ENCODE measurements around the gene GJB3.

GRCh38 chr1:34796990-34797389, 16.0 kb downstream of the GJB3 start:
- TF ChIP-seq ZNF274 (IDR thresholded peaks at IDR 0.05; ENCODE audit: low read depth, low read length) (no peak), SIN3A (IDR thresholded peaks at IDR 0.05; ENCODE audit: low read depth) (no peak), SRF (IDR thresholded peaks at IDR 0.05; ENCODE audit: low read depth) (no peak), POLR2AphosphoS5 (IDR thresholded peaks at IDR 0.05; ENCODE audit: low read depth, low read length) (no peak), ZFX (IDR thresholded peaks at IDR 0.05) (no peak), POLR2A (IDR thresholded peaks at IDR 0.05; ENCODE audit: borderline replicate concordance, extremely low read depth, insufficient read depth, insufficient read length) (no peak), EGR1 (IDR thresholded peaks at IDR 0.05; ENCODE audit: low read depth) (no peak), EZH2 (IDR thresholded peaks at IDR 0.05) (no peak)
- TF ChIP-seq, protein P1, sequence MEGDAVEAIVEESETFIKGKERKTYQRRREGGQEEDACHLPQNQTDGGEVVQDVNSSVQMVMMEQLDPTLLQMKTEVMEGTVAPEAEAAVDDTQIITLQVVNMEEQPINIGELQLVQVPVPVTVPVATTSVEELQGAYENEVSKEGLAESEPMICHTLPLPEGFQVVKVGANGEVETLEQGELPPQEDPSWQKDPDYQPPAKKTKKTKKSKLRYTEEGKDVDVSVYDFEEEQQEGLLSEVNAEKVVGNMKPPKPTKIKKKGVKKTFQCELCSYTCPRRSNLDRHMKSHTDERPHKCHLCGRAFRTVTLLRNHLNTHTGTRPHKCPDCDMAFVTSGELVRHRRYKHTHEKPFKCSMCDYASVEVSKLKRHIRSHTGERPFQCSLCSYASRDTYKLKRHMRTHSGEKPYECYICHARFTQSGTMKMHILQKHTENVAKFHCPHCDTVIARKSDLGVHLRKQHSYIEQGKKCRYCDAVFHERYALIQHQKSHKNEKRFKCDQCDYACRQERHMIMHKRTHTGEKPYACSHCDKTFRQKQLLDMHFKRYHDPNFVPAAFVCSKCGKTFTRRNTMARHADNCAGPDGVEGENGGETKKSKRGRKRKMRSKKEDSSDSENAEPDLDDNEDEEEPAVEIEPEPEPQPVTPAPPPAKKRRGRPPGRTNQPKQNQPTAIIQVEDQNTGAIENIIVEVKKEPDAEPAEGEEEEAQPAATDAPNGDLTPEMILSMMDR (IDR thresholded peaks at IDR 0.05 in 2 of 3, conservative IDR thresholded peaks at IDR 0.05 in 1 of 3; ENCODE audit: borderline replicate concordance in 1 of 3, insufficient read depth in 1 of 3, low read depth in 2 of 3, low read length in 2 of 3): no peak

Measured in HCT116 (cell line).